Measurements from ENCODE around the gene FOXO6.
"Not testable (repeated sequence)": the region's sequence is repeated elsewhere in the genome, so short reads cannot be mapped to it uniquely, and the experiment has no call there.

FOXO6 gene

DNA sequence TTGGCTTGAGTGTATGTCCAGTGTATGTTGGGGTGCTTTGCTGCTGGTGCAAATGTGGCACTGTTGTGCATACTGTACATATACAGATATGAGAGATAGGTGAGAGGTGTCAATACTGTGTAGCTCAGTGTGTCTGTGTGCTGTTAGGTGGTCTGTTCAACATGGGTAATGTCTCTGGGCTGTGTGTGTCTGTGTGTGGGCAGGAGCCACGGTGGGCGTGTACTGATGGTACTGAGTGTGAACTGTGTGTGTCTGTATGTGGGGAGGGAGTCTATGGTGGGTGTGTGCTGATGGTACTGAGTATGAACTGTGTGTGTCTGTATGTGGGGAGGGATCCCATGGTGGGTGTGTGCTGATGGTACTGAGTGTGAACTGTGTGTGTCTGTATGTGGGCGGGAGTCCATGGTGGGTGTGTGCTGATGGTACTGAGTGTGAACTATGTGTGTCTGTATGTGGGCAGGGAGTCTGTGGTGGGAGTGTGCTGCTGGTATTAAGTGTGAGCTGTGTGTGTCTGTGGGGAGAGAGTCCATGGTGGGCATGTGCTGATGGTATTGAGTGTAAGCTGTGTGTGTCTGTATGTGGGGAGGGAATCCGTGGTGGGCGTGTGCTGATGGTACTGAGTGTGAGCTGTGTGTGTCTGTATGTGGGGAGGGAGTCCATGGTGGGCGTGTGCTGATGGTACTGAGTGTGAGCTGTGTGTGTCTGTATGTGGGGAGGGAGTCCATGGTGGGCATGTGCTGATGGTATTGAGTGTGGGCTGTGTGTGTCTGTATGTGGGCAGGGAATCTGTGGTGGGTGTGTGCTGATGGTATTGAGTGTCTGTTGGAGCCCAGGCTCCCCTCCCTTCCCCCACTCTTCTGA, 32.2 kb upstream of the FOXO6 start:
- no peak for DNase-seq (ENCODE audit: low read depth in 2 of 2)

DNA sequence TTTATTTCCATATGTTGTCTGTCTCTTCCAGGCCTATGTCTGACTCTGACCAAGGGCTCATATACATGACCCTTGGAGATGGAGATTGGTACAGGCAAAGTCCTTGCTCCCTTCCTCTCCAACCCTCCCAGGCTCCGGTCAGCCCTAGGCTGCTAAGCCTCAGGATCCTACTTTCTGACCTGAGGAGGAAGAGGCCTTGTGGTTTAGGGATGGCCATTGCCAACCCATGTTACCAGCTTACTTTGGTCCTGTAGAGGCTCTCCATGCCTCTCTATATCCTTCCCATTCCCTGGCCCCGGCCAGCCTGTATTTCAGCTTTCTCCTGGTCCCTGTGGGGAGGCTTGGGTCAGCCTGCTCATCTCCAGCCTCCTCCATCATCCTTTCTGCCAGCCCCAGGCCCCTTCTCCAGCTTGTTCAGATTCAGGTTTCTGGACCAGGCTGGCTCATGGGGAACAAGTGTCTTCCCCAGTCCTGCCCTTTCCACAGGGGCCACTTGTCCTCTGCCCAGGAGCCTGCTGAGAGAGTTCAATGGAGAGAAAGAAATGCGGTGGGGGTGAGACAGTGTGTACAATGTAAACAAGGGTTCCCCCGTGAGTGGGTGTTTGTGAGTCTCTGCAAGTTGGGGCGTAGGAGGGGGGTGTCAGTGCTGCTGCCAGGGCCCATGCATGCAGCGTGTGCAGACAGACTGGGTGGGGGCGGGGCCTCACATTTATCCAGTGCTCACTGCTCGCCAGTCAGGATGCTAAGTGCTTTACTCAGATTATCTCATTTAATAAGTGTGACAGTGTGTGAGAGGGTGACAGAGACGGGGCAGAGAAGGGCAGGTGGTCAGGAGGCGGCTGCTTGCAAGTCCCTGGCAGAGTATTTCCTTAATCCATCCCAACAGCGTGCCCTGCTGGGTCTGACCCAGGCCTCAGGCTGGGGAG, 31.3 kb upstream of the FOXO6 start:
- no peak for DNase-seq (ENCODE audit: low read depth in 2 of 2)

DNA sequence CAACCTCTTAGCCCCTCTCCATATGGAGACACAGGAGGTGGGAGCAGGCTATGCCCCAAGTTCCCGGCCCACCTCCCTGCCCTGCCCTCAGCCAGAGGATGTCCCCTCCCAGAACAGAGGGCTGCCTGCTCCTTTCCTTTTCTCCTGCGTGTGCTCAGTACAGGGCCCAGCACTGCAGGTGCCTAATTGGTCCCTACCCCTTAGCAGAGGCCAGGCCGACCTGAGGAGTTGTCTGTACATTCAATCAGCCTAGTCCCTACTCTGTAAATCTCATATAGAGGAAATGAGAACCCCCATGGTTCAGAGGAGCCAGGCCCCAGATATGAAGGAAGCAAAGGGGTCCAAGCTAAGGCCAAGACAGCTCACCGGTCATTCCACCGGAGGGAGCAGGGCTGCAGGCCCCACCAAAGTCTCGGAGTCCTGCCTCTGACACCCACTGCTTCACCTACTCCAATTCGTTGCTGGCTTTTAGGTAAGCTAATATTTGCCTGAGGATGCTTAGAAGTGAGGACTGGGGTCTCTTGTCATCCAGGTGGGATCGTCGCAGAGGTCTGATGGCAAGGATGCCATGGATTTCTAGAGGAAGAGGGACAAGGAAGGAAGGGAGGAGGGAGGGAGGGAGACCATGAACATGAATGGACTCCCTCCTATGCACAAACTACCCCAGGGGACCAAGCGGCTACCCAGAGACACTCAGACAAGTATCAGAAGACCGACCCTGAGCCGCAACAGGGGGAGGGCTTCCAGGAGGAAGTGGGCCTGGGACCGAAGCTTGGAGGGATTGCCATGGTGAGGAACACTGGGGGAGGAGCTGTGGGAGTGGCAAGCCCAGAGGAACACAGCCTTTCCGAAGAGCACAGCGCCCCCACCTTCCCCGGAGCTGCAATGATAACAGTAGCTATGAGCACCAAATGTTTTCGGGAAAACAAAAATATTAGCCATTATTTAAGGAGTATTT, 30.4 kb upstream of the FOXO6 start:
- no peak for DNase-seq (ENCODE audit: low read depth in 2 of 2)

DNA sequence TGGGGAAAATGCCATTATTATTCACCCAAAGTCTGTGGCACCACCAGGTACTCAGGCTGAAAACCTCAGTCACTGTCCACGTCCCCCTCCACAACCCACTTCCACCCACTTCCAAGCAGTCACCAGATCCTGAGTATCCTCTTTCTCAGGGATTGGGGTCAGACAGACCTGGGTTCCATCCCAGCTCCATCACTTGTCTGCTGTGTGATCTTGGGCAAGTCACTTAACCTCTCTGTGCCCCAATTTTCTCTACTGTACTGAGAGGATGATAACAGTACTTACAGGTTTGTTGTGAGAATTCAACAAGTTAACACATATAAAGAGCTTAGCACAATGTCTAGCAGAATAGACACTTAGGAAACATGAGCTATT, 29.7 kb upstream of the FOXO6 start:
- no peak for DNase-seq (ENCODE audit: low read depth in 2 of 2)

DNA sequence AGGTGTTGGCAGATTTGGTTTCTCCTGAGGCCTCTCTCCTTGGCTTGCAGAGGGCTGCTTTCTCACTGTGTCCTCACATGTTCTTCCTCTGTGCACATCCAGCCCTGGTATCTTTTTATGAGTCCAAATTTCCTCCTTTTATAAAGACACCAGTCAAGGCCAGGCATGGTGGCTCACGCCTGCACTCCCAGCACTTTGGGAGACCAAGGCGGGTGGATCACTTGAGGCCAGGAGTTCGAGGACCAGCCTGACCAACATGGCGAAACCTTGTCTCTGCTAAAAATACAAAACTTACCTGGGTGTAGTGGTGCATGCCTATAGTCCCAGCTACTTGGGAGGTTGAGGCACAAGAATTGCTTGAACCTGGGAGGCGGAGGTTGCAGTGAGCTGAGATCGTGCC, 29.1 kb upstream of the FOXO6 start:
- not testable (repeated sequence) for DNase-seq (ENCODE audit: low read depth in 2 of 2)

DNA sequence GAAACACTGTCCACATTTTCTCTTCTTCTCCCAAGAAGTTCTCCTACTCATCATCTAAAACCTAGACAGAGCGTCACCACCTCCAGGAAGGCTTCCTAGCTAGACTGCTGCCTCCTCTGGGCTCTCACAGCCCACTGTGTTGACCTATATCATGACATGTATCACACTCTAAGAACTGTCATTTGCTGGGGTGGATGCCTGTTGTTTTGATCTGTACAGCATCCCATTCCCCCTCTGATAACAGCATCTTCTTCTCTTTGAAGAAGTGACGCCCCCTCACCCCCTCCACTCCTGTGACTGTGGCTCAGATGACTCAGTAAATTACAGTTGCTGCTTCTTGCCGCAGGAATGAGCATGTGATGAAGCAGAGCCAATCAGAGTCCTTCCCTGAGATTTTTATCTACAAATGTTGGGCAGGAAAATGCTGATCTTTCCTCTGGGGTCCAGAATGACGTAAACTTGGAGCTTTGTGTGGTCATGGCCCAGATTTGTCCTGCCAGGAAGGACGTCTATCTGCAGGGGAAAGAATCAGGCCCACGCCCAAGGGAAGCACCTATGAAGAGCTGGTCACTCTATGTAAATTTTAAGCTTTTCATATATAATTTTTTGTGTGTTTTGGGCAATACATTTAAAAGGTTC, 28.0 kb upstream of the FOXO6 start:
- DNase-seq (ENCODE audit: low read depth in 2 of 2) = no peak

DNA sequence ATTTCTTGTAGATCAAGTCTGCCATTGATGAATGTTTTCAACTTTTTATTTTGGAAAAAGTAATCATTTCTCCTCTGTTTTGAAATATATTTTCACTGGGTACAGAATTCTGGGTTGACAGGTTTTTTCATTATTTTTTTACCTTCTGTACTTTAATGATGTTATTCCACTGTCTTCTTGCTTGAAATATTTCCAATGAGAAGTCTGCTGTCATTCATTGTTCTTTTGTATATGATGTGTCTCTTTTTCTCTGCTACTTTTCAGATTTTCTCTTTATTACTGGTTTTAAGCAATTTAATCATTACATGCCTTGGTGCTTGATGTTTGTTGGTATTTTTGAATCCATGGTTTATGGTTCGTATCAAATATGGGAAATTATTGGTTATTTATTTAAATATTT, 22.4 kb upstream of the FOXO6 start:
- DNase-seq (ENCODE audit: low read depth in 2 of 2) = no peak

DNA sequence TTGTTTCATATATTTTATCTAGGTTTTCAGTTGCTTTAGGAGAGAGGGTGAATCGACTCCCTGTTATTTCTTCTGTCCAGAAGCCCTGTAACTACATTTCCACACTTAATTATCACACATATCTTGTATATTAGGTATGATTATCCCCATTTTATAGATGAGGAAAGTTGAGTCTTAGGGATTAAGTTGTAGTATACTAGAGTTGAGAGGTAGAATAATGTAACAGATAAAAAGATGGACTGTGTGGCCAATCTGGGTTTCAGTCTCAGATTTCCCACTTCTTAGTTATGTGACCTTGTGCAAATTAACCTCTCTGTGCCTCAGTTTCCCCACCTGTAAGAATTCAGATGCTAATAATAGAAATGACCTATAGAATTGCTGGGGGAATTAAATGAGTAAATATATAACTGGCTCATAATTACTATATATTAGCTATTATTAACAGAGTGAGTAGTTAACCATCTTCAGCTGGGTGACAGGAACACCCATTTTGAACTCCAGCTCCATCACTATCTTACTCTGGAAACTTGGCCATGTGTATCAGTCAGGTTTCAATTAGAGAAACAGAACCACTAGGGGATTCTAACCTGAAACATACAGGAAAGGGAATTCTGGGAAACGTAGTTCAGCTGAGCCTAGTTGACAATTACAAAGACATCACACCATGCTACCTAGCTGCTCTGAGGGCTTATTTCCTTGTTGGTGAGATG, 20.4 kb upstream of the FOXO6 start:
- DNase-seq (ENCODE audit: low read depth in 2 of 2) = no peak

DNA sequence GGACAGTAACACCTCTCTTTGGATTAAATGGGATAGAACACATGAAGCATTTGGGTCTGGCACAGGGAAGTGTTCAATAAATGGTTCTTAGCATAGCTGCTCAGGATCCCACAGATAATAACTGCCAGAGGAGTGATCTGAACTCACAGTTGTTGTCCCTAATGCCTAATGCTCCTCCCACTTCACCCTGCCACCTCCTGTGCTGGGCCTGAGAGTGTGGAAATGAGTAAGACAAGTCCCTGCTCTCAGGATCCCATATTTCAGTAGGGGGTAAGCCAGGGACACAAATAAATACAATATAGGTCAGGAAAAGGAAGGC, 19.9 kb upstream of the FOXO6 start:
- no peak for DNase-seq (ENCODE audit: low read depth in 2 of 2)

DNA sequence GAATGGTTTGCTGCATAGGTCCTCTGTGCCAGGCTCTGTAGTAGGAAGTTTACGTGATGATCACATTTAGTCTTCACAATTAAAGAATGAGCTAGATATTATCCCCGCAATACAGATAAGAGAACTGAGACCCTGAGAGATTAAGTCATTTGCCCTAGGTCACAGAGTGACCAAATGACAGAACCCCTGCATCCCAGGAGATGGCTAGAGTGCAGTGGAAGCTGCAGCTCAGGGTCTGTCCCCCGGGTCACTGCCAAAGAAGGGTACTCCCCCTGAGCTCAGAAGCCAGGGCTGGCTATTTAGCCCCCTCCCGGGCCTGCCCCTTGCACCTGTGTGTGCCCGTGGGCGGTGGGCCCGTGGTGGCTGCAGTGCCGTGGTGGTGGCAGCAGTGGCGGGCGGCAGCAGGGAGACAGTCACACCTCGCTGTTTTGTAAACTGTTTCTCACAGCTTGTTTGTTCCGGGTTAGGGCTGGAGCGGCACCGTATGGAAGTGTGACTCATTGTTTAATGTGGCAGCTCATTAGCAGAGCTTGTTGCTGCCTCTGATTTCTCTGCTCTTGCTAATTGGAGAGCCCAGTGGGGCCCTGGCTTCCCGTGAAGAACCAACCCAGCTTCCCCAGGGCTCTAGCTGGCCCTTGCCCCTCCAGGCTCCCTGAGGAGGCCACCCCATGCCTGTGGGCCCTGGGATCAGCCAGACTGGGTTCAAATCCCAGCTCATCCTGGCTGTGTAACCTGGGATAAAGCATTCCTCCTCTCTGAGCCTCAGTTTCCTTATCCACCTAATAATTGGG, 19.3 kb upstream of the FOXO6 start:
- DNase-seq (ENCODE audit: low read depth in 2 of 2) = no peak

DNA sequence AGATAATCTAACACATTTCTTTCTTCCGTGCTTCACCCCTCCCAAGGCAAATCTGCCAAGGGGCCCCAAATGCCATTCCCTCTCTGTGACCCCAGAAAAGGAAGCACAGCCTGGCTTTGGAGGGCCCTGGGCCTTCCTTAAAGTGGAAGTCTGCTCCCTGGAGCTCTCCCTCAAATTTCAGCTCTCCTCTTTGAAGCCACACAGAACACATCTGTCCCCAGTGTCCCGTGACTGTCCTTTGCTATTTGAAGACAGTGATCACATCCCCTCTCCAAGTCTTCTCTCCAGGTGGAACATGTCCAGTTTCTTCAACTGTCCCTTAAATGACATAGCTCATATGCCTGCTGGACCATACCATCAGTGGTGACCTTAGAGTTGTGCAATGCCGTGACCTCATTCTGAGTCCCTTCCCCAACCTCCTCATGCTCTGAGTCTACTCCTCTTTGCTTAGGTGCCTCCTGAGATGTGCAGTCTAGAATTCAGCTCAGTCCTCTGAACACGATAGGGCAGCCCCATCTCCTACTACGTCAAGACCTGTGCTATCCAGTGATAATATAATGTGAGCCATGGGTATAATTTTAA, 18.4 kb upstream of the FOXO6 start:
- DNase-seq (ENCODE audit: low read depth in 2 of 2) = no peak

DNA sequence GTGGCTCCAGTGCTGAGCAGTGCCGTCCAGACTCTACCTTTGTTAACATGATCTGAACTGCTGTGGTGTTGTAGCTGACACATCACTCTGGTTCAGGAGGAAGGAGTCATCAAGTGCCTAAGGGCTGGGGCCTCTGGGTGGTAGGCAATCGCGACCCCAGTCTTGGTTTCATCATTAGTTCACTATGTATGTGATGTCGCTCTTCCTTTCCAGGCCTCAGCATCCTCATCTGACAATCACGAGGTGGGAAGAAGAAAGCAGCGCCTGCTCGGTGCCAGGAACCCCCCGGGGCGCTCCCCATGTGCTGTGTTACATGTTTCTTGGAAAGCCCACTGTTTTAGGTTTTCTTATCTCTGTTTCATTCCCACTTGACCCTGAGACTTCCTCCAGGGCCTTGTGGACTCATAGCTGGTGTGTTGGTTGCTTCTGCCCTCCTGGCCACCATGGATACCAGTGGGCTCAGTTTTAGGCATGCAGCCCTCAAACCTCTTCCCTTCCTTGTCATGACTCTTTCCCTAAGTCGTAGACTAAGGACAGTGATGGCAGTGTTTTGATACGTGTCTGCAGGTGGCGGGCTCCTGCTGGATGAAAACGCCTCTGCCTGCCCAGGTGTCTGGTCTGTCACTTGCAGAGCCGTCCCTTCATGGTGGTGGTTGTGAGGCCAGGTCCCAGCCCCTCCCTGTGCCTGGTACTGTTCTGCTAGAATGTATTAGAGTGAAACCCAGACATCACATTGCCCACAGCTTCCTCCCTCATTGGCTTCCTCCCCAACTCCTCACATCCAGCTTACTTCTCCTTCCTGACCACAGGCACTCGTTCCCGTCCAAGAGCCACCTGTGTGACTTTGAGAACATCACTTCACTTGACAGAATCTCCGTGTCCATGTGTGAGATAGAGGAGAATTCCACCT, 17.2 kb upstream of the FOXO6 start:
- DNase-seq (ENCODE audit: low read depth in 2 of 2) = no peak

DNA sequence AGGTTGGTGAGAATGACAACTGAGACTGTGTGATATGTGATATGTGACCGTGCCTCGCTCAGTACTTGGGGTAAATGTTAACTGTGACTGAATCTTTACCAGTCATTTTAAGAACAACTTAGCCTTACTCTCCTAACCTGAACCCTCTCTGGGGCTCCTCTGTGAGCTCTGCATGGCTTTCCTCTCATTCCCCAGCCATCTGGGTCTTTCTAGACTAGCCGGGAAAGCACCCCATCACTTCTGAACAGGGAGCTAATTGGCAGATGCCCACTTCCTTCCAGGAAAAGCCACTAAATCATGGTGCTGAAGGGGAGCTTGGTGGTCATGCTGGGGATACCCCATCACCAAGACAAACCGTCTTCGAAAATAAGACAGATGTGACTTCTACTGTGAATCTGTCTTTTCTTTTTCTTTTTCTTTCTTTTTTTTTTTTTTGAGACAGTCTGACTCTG, 16.5 kb upstream of the FOXO6 start:
- no peak for DNase-seq (ENCODE audit: low read depth in 2 of 2)

DNA sequence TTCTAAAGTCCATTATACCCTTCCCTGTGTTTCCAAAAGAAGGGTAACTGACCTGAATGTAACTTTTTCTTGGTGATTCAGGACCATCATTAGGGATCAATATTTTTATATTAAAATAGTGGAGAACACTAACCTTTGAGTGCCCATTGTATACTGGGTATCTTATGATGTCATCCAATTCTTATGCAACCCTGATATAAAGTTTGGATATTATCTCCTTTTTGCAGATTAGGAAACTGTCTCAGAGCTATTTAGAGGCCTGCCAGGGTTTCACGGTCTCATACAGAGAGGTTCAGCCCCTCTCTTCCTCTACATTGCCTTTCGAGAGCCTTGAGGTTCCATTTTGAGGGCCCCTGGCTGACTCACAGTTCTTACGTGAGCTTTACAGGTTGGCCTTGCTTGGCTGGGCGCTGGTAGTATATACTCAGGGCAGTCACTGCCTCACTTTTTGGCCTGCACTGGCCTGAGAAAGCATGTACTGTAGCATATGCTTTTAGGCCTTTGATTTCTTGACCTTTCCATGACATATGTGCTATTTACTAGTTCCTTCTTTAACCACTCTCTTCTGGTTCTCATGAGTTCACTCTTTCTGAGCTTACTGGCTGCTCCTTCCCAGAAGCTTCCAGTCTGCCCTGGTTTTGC, 15.7 kb upstream of the FOXO6 start:
- DNase-seq (ENCODE audit: low read depth in 2 of 2) = no peak

DNA sequence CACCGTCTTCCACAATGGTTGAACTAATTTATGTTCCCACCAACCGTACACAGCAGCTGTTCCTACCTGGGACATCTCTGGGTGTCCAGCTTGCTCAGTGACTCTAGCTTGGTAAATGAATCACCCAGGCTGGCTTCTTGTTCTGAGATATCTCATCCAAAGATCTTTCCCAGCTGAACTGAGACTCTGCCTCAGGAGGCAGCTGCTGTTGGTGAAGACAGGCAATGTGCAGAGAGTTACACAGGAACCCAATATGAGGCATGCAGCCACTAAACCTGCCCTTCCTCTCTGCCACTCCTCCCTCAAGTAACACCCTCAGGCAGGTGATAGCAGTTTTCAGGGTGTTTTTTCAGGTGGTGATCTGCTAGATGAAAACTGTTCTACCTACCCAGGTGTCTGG, 14.0 kb upstream of the FOXO6 start:
- no peak for DNase-seq (ENCODE audit: low read depth in 2 of 2)

DNA sequence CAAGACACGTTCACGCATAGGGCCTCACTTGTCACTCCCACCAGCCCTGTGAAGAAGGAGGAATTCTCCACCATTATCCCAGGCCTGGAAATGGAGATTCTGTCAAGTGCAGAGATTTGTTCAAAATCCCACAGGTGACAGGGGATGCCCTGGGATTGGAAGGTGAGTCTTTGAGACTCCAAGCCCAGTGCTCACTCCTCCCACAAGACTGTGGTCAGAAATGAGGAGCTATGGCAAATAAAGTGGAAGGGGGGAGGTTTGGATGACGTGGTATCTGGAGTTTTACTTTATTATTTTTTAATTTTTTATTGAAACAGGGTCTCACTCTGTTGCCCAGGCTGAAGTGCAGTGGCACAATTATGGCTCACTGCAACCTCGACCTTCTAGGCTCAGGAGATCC, 12.8 kb upstream of the FOXO6 start:
- DNase-seq (ENCODE audit: low read depth in 2 of 2) = no peak

DNA sequence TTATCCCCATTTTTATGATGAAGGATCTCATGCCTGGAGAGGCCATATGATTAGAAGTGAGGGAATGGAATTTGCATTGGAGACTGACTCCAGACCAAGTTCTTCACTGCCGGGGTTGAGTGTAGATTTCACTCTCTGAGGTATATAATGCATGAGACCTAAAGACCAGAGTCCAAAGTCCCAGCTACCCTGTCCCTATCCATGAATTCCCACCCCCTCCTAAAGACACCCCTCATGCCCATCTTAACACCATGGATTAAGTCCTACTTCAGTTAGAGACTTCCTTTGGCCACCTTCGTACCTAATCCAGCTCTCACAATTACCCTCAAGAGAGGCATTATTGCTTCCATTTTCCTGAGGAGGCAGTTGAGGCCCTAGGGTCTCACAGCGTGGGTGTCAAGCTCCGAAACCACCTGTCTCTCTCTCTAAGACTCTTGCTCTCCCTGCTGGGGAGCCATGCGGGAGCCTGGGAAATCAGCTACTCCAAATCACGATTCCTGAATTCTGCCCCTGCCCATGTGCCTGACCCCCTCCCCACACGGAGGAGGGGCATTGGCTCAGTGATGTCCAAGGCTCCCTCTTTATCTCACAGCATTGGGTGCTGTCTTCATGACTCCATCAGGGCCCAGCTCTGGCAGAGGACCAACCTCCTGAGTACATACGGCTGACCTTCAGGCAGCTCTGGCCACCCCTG, 11.7 kb upstream of the FOXO6 start:
- no peak for DNase-seq (ENCODE audit: low read depth in 2 of 2)

DNA sequence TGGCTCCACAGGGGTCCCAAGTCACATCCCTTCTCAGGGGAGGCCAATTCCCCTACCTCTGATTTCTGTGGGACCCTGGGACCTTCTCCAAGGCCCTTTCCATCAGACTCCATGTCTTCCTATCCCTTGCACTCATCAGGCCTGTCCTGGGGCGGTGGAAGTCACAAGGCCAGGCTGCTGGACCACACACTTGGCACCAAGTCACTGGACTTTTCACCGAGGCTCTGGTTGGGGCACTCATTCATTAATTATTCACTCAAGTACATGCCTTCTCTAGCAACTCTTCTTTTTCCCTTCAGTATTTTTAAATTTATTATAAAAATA, 11.2 kb upstream of the FOXO6 start:
- DNase-seq (ENCODE audit: low read depth in 2 of 2) = no peak
